CD14-positive monocyte (primary cell): Measurements from ENCODE around the gene ALG14. TPM values are rescaled to one million over a fixed set of nuclear protein-coding genes. Genes with fewer than 3 reads are reported as not detected.

Source experiments
- DNase-seq, 3 donors: peaks; one replicate each; pipeline ENCODE4 v3.0.0-alpha.2; 2011 to 2022
- H2AFZ ChIP-seq: 2 replicates; pipeline ENCODE4 v1.6.0; 2012; ENCODE audit warnings: mild to moderate bottlenecking, low read depth, low read length, inconsistent platforms; ENCODE audit not compliant: insufficient read depth, poor library complexity, severe bottlenecking
- H3K27ac ChIP-seq, 2 donors: 1 replicate in 1 of 2; 2 replicates in 1 of 2; pipeline ENCODE4 v1.5.1; 2012 to 2013; ENCODE audit warnings: low read length in 2 of 2, control low read depth in 1 of 2, inconsistent platforms in 1 of 2, low read depth in 1 of 2, mild to moderate bottlenecking in 1 of 2
- H3K27me3 ChIP-seq, 2 donors: one replicate each; pipeline versions ENCODE4 v1.6.0 to v1.6.1; 2011 to 2013; ENCODE audit warnings: low read length in 2 of 2; ENCODE audit not compliant: control insufficient read depth in 2 of 2, insufficient read depth in 2 of 2
- H3K36me3 ChIP-seq, 2 donors: replicated peaks in 1 of 2; 1 replicate in 1 of 2; 2 replicates in 1 of 2; pipeline versions ENCODE4 v1.5.1 to v1.6.1; 2012 to 2013; ENCODE audit warnings: low read length in 2 of 2, control low read depth in 1 of 2, inconsistent platforms in 1 of 2, mild to moderate bottlenecking in 1 of 2; ENCODE audit not compliant: insufficient read depth in 2 of 2, control insufficient read depth in 1 of 2
- H3K4me1 ChIP-seq, 2 donors: 1 replicate in 1 of 2; 2 replicates in 1 of 2; pipeline versions ENCODE4 v1.5.1 to v1.6.1; 2012 to 2013; ENCODE audit warnings: low read length in 2 of 2, control low read depth in 1 of 2, inconsistent platforms in 1 of 2, mild to moderate bottlenecking in 1 of 2, moderate library complexity in 1 of 2; ENCODE audit not compliant: insufficient read depth in 2 of 2, control insufficient read depth in 1 of 2
- H3K4me2 ChIP-seq: replicated peaks from 2 replicates; pipeline ENCODE3; 2012; ENCODE audit warnings: low read length, moderate library complexity, mild to moderate bottlenecking; ENCODE audit not compliant: poor library complexity, severe bottlenecking; ENCODE audit errors: extremely low read depth
- H3K4me3 ChIP-seq, 3 experiments: fragments of 200-600 bp in 1 of 3; sonication (generic) in 1 of 3; replicated peaks in 1 of 3; 1 replicate in 2 of 3; 2 replicates in 1 of 3; pipeline ENCODE4 v1.5.1; 2011 to 2013; ENCODE audit warnings: low read length in 3 of 3, mild to moderate bottlenecking in 3 of 3, control low read depth in 2 of 3, low read depth in 2 of 3, inconsistent platforms in 1 of 3, moderate library complexity in 1 of 3
- H3K79me2 ChIP-seq: 2 replicates; pipeline ENCODE4 v1.6.0; 2012; ENCODE audit warnings: mild to moderate bottlenecking, control low read depth, inconsistent platforms, low read length, moderate library complexity; ENCODE audit not compliant: insufficient read depth
- H3K9ac ChIP-seq: 2 replicates; pipeline ENCODE4 v1.6.0; 2017; ENCODE audit warnings: low read length, mild to moderate bottlenecking; ENCODE audit not compliant: insufficient read depth, poor library complexity, severe bottlenecking
- H3K9me3 ChIP-seq, 2 donors: replicated peaks in 1 of 2; 1 replicate in 1 of 2; 2 replicates in 1 of 2; pipeline versions ENCODE4 v1.5.1 to v1.6.1; 2012 to 2013; ENCODE audit warnings: low read length in 2 of 2, control low read depth in 1 of 2; ENCODE audit not compliant: control insufficient read depth in 1 of 2, insufficient read depth in 1 of 2
- H4K20me1 ChIP-seq: 2 replicates; pipeline ENCODE4 v1.6.0; 2012; ENCODE audit warnings: mild to moderate bottlenecking, low read length, control low read depth, moderate library complexity; ENCODE audit not compliant: insufficient read depth
- H3K27ac Mint-ChIP-seq, 7 donors: one replicate each; pipeline ENCODE4 v1.8.0; 2020; ENCODE audit warnings: mild to moderate bottlenecking in 7 of 7, mixed read lengths in 7 of 7, moderate library complexity in 6 of 7, inconsistent platforms in 2 of 7
- H3K27me3 Mint-ChIP-seq, 3 donors: one replicate each; pipeline ENCODE4 v1.8.0; 2021 to 2022; ENCODE audit warnings: low read depth in 3 of 3, mild to moderate bottlenecking in 3 of 3, mixed read lengths in 3 of 3, moderate library complexity in 3 of 3, inconsistent platforms in 1 of 3
- H3K36me3 Mint-ChIP-seq, 2 donors: one replicate each; pipeline ENCODE4 v1.8.0; 2020; ENCODE audit warnings: mixed read lengths in 2 of 2, inconsistent platforms in 1 of 2, mild to moderate bottlenecking in 1 of 2
- H3K4me1 Mint-ChIP-seq: one replicate; pipeline ENCODE4 v1.8.0; 2020; ENCODE audit warnings: mild to moderate bottlenecking, mixed read lengths
- H3K4me3 Mint-ChIP-seq, 2 donors: one replicate each; pipeline ENCODE4 v1.8.0; 2020; ENCODE audit warnings: mild to moderate bottlenecking in 2 of 2, mixed read lengths in 2 of 2, moderate library complexity in 1 of 2
- H3K9me3 Mint-ChIP-seq, 7 donors: one replicate each; pipeline ENCODE4 v1.8.0; 2020 to 2022; ENCODE audit warnings: mixed read lengths in 7 of 7, mild to moderate bottlenecking in 6 of 7, moderate library complexity in 6 of 7, inconsistent platforms in 2 of 7
- WGBS: methylation state at CpG from one replicate; pipeline ENCODE4 v1.1.5; 2013; ENCODE audit warnings: missing lambda C conversion rate; ENCODE audit not compliant: insufficient coverage; 5-methylcytosine and 5-hydroxymethylcytosine counted together
- intact Hi-C, 2 donors: fragments of 100-400 bp; cut with micrococcal nuclease; formaldehyde crosslinking; loops; one replicate each; pipeline versions ENCODE4 v1.15.0 to v1.15.1; 2023
- polyA plus RNA-seq, 3 donors: library from polyadenylated mRNA; depleted of rRNA in 1 of 3; unstranded in 2 of 3; stranded (reverse) in 1 of 3; fragments of 300-500 nt in 2 of 3; fragments of >200 nt in 1 of 3; fragmentation: Illumina TruSeq in 2 of 3; gene quantifications; 1 replicate in 2 of 3; 2 replicates in 1 of 3; pipeline ENCODE4 v1.2.3, GENCODE V29; 2012 to 2021
- TF ChIP-seq, protein P1 (sequence below): fragments of 200-600 bp; IDR thresholded peaks from one replicate; pipeline ENCODE4 v1.8.0; 2022; ENCODE audit warnings: antibody characterized with exemption, mild to moderate bottlenecking

ALG14 gene
- polyA plus RNA-seq, 3 donors: 0.27 to 5.5 (median 4.4) TPM

DNA sequence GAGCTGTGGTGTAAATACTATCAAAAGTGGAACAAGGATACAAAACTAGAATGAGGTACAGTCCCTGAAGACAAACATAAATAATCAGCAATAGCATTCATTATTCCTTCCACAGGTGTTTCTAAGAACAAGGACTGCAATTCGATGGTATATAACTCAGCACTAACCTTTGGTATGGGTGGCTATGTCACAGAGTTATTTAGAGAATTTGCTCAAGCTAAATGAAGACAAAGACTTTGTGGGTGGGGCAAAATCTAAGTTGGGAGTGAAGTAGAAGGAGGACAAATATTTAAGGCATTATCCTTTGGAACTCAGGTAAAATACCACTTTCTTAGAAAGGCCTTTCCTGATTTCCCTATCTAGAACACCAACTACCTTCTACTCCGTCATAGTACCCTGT is 94.3 kb downstream of the ALG14 start:
- Mint-ChIP-seq H3K4me3 (no peak overlapping the region), H3K27me3 (peaks cover 0 to 3% (median 0%) of the 10 kb centered on the region in 3 donors), H3K9me3 (peaks cover 0 to 9% (median 0%) of the 10 kb centered on the region in 7 donors), H3K27ac (no peak overlapping the region), H3K36me3 (peaks cover 3 to 4% of the 10 kb centered on the region in 2 donors), H3K4me1 (no peaks in the 10 kb centered on the region)
- Histone ChIP-seq H3K9ac (no peak overlapping the region), H3K27me3 (no peaks in the 10 kb centered on the region), H3K4me3 (no peak overlapping the region), H3K4me1 (no peaks in the 10 kb centered on the region), H3K4me2 (no peak overlapping the region), H3K36me3 (no peaks in the 10 kb centered on the region), H2AFZ (no peak overlapping the region), H3K27ac (no peak overlapping the region), H3K9me3 (no peaks in the 10 kb centered on the region), H4K20me1 (no peaks in the 10 kb centered on the region), H3K79me2 (no peaks in the 10 kb centered on the region)
- no CpG with 5 or more reads among the region's 2 CpGs for WGBS
- intact Hi-C loops: no loop called here
- no peak for DNase-seq
- TF ChIP-seq, protein P1, sequence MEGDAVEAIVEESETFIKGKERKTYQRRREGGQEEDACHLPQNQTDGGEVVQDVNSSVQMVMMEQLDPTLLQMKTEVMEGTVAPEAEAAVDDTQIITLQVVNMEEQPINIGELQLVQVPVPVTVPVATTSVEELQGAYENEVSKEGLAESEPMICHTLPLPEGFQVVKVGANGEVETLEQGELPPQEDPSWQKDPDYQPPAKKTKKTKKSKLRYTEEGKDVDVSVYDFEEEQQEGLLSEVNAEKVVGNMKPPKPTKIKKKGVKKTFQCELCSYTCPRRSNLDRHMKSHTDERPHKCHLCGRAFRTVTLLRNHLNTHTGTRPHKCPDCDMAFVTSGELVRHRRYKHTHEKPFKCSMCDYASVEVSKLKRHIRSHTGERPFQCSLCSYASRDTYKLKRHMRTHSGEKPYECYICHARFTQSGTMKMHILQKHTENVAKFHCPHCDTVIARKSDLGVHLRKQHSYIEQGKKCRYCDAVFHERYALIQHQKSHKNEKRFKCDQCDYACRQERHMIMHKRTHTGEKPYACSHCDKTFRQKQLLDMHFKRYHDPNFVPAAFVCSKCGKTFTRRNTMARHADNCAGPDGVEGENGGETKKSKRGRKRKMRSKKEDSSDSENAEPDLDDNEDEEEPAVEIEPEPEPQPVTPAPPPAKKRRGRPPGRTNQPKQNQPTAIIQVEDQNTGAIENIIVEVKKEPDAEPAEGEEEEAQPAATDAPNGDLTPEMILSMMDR: no peak

DNA sequence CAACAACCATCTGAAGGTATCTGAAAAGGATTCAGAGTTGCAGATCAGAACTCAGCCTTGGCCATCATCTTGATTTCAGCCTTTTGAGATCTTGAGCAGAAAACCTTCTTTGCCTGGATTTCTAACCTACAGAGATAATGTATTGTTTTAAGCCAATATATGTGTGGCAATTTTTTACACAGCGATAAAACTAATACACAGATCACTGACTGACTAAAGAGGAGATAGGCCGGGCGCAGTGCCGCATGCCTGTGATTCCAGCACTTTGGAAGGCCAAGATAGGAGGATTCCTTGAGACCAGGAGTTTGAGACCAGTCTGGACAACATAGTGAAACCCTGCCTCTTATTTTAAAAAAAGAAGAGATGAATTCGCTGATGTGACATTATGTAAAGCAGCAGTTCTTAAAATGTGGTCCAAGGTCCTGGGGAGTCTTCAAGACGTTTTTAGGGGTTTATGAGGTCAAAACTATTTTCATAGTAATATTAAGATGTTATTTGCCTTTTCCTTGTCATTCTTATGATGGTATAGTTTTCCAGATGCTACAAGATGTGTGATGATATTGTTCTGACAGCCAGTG is 95.7 kb downstream of the ALG14 start:
- WGBS: 100% methylated on average over 1 of the region's 6 CpGs
- H3K4me1 Mint-ChIP-seq: no peaks in the 10 kb centered on the region
- no peaks in the 10 kb centered on the region for H3K27me3 ChIP-seq
- intact Hi-C loops: no loop called here
- H3K79me2 ChIP-seq: no peaks in the 10 kb centered on the region
- peaks cover 1 to 3% of the 10 kb centered on the region in 2 donors for H3K36me3 Mint-ChIP-seq
- no peaks in the 10 kb centered on the region for H3K9me3 ChIP-seq
- no peak overlapping the region for H2AFZ ChIP-seq
- peaks cover 0 to 3% (median 2%) of the 10 kb centered on the region in 3 donors for H3K27me3 Mint-ChIP-seq
- no peak for DNase-seq
- TF ChIP-seq, protein P1: no peak
- no peak overlapping the region for H3K27ac ChIP-seq
- no peak overlapping the region for H3K27ac Mint-ChIP-seq
- no peak overlapping the region for H3K4me2 ChIP-seq
- no peak overlapping the region for H3K4me3 ChIP-seq
- no peaks in the 10 kb centered on the region for H3K36me3 ChIP-seq
- no peak overlapping the region for H3K4me3 Mint-ChIP-seq
- H3K9me3 Mint-ChIP-seq: peaks cover 0 to 7% (median 0%) of the 10 kb centered on the region in 7 donors
- H3K9ac ChIP-seq: no peak overlapping the region
- no peaks in the 10 kb centered on the region for H3K4me1 ChIP-seq
- H4K20me1 ChIP-seq: no peaks in the 10 kb centered on the region
